ENCODE data around the gene KDM4B. TPM values are rescaled to one million over a fixed set of nuclear protein-coding genes. Genes with fewer than 3 reads are reported as not detected.

Gene KDM4B
- polyA plus RNA-seq, 1 experiment: 7.7 TPM

DNA sequence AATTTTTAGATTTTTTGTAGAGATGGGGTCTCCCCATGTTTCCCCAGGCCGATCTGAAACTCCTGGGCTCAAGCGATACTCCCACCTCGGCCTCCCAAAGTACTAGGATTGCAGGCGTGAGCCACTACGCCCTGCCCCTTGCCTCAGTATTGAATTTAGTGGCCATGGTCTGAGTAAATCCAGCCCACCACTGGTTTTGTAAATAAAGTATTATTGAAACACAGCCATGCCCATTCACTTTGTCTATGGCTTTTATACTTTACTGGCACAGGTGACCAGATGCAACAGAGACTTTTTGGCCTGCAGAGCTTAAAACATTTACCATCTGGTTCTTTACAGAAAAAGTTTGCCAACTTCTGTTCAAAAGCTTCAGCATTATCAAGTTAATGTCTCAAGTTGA, 227.9 kb downstream of the KDM4B start:
- CTCF ChIA-PET: no interaction called here
- H3K27ac ChIP-seq (ENCODE audit: low read depth, low read length): no peak overlapping the region
- no peaks in the 10 kb centered on the region for H3K27me3 ChIP-seq (ENCODE audit: control insufficient read depth, insufficient read depth, low read length)
- DNase-seq (ENCODE audit: low read depth, low spot score): no peak
- peaks cover 11% of the 10 kb centered on the region for H3K9me3 ChIP-seq (ENCODE audit: control insufficient read depth, insufficient read depth, low read length)
- H3K4me3 ChIP-seq (ENCODE audit: low read depth, low read length): no peak overlapping the region
- TF ChIP-seq, protein P1, sequence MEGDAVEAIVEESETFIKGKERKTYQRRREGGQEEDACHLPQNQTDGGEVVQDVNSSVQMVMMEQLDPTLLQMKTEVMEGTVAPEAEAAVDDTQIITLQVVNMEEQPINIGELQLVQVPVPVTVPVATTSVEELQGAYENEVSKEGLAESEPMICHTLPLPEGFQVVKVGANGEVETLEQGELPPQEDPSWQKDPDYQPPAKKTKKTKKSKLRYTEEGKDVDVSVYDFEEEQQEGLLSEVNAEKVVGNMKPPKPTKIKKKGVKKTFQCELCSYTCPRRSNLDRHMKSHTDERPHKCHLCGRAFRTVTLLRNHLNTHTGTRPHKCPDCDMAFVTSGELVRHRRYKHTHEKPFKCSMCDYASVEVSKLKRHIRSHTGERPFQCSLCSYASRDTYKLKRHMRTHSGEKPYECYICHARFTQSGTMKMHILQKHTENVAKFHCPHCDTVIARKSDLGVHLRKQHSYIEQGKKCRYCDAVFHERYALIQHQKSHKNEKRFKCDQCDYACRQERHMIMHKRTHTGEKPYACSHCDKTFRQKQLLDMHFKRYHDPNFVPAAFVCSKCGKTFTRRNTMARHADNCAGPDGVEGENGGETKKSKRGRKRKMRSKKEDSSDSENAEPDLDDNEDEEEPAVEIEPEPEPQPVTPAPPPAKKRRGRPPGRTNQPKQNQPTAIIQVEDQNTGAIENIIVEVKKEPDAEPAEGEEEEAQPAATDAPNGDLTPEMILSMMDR (IDR thresholded peaks at IDR 0.05; ENCODE audit: low read depth, low read length): no peak
- POLR2A ChIA-PET: interaction anchor here (0.6 kb wide), 1 partner anchor 20 kb away, joined by 4 read pairs; no protein-coding TSS in a partner anchor

DNA sequence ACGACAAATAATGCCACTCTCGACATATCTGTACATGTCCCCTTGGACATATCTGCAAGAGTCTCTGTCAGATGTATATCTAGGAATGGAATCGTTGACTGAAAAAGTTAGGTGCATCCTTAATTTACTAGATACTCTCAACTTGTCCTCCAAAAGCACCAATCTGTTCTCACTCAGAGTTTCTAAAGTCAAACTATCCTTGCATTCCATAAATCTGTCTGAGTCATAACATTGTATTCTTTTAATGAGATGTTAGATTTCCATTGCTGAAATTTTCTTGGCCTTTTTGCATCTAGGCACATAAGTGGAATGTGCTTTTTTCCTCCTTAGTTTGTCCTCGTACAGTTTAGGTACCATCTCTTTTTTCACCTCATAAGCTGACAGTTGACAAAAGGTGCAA, 231.9 kb downstream of the KDM4B start:
- H3K4me3 ChIP-seq (ENCODE audit: low read depth, low read length): no peak overlapping the region
- peaks cover 31% of the 10 kb centered on the region for H3K9me3 ChIP-seq (ENCODE audit: control insufficient read depth, insufficient read depth, low read length)
- no peaks in the 10 kb centered on the region for H3K27me3 ChIP-seq (ENCODE audit: control insufficient read depth, insufficient read depth, low read length)
- no peak for DNase-seq (ENCODE audit: low read depth, low spot score)
- POLR2A ChIA-PET: no interaction called here
- TF ChIP-seq, protein P1 (IDR thresholded peaks at IDR 0.05; ENCODE audit: low read depth, low read length): no peak
- CTCF ChIA-PET: no interaction called here
- H3K27ac ChIP-seq (ENCODE audit: low read depth, low read length): no peak overlapping the region

DNA sequence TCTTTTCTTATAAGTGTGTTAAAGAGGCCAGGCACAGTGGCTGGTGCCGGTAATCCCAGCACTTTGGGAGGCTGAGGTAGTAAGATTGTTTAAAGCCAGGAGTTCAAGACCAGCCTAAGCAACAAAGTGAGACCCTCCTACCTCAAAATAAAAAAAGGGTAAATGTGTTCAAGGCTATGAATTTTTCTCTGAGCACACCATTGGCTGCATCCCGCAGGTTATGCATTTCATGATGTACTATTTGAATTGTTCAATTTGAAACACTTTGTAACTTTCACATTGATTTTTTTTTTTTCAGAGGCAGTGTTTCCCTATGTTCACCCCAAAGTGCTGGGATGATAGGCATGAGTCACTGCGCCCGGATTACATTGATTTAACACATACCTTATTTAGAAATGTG, 233.6 kb downstream of the KDM4B start:
- Histone ChIP-seq H3K27ac (ENCODE audit: low read depth, low read length) (no peak overlapping the region), H3K9me3 (ENCODE audit: control insufficient read depth, insufficient read depth, low read length) (peaks cover 31% of the 10 kb centered on the region), H3K4me3 (ENCODE audit: low read depth, low read length) (no peak overlapping the region), H3K27me3 (ENCODE audit: control insufficient read depth, insufficient read depth, low read length) (no peaks in the 10 kb centered on the region)
- ChIA-PET POLR2A (no interaction called here), CTCF (no interaction called here)
- TF ChIP-seq, protein P1 (IDR thresholded peaks at IDR 0.05; ENCODE audit: low read depth, low read length): no peak
- DNase-seq (ENCODE audit: low read depth, low spot score): no peak

Small RNA genes lying within 50 kb of the gene (small RNA-seq; reads per million reads assigned to genes)
- gene MIR4747 (ENCODE audit: insufficient read length, low read depth): not detected

Other genes starting within 250 kb of the KDM4B start
- gene DPP9, start 245.3 kb upstream of the KDM4B start, polyA plus RNA-seq (2011; rRNA removed): 5.6 and 9.0 TPM in 2 replicates
- gene FEM1A, start 177.4 kb upstream of the KDM4B start, polyA plus RNA-seq (2011; rRNA removed): 3.0 and 4.0 TPM in 2 replicates
- gene TICAM1, start 137.4 kb upstream of the KDM4B start, polyA plus RNA-seq (2011; rRNA removed): 1.0 and 2.9 TPM in 2 replicates
- gene PLIN3, start 101.4 kb upstream of the KDM4B start, polyA plus RNA-seq (2011; rRNA removed): 103 and 125 TPM in 2 replicates
- not detected in 2 replicates for gene ARRDC5, start 66.2 kb upstream of the KDM4B start, polyA plus RNA-seq (2011; rRNA removed)
- 6.1 and 7.1 TPM in 2 replicates for gene UHRF1, start 59.6 kb upstream of the KDM4B start, polyA plus RNA-seq (2011; rRNA removed)

Data from AG04450 (cell line).